Daoy (cell line): ENCODE results near the gene LAS1L. TPM values are rescaled to one million over a fixed set of nuclear protein-coding genes. Genes with fewer than 3 reads are reported as not detected.
"Not testable (repeated sequence)": the region's sequence is repeated elsewhere in the genome, so short reads cannot be mapped to it uniquely, and the experiment has no call there.

Source experiments
- DNase-seq: peaks from one replicate; pipeline ENCODE4 v3.0.0-alpha.2; 2015; ENCODE audit warnings: low read depth
- total RNA-seq: library from RNA; depleted of rRNA; stranded (reverse); fragments of >200 nt; shearing (Covaris generic); gene quantifications from 2 replicates; pipeline ENCODE4 v1.2.3, GENCODE V29; 2014; rRNA removed

The LAS1L gene
- total RNA-seq, 1 experiment from 2014 or later = 39.4 TPM

DNA sequence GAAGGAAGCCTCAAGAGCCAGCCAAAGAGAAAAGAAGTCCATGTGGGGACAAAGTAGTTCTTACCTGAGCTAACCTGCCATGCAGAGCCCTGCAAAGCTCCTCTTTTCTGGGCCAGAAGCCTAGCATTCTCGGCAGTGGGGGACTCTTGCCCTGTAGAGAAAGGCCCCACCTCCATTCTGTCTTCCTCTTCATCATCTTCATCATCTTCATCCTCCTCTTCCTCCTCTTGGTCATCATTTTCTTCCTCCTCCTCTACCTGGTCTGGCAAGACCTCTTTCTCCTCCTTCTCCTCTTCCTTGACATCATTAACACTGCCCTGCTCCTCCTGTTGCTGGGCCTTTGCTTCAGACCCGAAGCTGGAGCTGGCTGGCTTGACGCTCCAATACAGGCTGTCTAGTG, 16.7 kb downstream of the LAS1L start:
- DNase-seq = no peak

DNA sequence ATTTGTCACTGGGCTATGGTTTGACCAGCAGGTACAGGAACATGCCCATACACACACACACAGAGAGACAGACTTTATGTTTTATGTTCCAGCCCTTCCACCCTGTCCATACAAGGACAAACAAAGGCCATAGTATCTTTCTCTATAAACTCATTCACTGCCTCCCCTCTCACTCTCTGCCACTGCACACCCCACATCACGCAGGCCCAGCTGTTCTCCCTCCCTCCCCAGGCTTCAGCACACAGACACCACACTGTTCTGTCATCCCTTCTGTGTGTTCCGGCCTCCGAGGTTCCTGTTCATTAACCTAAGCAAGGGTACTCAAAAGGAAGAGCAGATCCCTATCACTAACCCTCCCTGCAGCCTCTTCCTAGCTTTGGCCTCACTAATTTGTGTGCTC, 17.8 kb downstream of the LAS1L start:
- DNase-seq = no peak

DNA sequence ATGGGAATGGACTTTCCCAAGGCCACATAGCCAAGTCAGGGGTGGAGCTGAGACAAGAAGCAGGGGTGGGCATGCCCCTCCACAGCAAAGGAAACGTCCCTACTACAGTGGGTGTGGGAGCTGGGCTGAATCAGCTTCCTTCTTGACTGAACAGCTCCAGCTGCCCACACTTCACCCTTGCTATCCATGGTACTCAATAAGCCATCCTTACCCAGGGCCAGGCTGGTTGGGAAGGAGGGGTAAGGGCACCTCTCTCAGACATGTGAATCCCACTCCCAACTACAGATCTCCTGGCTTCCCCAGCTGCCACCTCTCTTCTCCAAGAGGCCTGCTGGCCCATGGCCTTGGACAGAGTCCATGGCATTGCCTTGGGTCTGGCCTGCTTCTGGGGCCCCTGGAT, 21.0 kb downstream of the LAS1L start:
- no peak for DNase-seq

DNA sequence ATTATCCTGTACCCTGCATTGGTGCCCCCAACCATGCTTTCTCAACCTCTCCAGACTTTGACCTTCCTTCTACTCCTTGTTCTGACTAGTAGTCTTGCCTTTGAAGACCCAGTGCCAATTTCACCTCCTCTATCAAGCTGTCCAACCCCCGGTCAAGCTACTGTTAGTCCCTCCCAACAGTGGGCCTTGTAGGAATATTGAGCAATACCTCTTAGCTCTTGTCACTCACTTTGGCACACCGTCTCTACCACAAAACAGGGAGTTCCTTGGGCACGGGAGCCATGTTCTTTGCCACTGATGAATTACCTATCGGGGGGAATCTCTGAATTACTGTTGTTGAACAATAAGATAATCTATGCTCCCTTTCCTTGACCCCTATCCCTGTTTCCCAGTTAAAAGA, 25.2 kb downstream of the LAS1L start:
- no peak for DNase-seq

DNA sequence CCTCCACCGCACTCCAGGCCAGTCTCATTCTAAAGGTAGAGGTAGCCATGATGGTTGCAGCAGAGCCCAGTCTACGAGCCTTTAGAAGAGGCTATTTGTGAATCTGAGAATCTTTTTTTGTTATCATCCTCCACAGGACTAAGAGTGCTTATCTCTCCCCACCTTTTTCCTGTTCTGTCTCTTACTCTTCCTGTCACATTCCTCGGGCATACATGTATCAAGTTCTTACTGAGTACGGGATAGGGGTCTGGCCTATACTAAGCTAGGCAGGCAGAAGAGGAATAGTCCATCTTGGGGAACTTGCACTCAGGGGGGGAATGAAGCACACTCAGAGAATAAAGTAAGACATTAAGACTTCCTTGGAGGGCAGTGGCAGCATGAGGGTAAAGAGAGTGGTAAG, 25.7 kb downstream of the LAS1L start:
- DNase-seq = no peak

DNA sequence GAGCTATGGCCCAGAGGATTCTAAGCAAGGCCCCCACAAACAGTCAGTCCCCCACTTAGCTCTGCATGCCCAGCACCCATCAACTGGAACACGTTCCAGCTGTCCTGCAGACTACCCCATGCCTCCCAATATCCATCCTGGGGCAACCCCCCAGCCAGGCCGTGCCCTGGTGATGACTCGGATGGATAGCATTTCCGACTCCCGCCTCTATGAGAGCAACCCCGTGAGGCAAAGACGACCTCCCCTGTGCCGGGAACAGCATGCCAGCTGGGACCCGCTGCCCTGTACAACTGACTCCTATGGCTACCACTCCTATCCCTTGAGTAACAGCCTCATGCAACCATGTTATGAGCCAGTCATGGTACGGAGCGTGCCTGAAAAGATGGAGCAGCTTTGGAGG, 32.0 kb downstream of the LAS1L start:
- peak; percentile 4 for DNase-seq

DNA sequence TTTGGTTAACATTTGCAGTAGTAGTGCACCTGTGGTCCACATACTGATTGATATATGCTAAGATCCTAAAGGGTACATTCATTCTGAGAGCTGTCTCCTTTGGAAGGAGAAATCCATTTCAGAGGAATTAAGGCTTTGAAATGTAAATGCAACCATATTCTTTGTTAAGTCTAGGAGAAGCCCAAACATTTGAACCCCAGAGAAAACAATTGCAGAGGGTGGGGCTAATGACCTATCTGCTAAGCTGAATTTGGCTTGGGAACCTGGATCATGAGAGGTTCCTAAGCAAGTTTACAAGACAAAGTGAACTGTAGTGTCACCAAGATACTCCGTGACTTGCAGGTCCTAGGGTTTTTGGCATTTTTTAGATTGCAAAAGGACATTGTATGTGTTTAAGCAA, 41.2 kb downstream of the LAS1L start:
- DNase-seq = no peak

DNA sequence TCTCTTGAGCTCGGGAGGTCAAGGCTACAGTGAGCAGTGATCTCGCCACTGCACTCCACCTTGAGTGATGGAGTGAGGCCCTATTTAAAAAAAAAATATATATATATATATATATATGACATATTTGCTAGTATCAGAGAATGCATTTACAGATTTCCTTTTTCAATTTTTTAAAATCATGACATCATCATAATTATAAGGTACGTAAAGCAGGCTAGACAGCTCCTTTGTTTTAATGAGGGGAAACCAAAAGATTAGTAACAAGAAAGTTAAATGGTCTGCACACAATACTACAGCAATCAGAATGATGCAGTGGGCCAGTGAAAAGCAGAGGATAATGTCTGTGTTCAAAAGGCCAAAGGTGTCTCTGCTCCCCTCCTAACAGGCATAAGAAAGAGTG, 43.0 kb downstream of the LAS1L start:
- DNase-seq = no peak

DNA sequence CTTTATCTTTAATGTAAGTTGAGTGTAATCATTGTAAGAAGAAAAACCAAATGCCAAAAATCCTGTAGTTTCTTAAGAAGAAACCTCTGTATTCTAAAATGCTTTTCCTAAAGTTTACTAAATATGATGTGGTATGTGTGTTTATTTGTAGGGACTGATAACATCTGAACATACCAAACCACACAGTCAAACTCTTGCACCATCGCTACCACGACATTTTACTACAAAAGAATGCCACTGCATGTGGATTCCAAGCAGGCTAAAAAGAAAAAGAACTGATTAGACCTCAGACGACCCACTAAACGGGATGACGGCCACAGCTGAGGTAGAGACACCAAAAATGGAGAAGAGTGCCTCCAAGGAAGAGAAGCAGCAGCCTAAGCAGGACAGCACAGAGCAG, 46.1 kb downstream of the LAS1L start:
- no peak for DNase-seq

DNA sequence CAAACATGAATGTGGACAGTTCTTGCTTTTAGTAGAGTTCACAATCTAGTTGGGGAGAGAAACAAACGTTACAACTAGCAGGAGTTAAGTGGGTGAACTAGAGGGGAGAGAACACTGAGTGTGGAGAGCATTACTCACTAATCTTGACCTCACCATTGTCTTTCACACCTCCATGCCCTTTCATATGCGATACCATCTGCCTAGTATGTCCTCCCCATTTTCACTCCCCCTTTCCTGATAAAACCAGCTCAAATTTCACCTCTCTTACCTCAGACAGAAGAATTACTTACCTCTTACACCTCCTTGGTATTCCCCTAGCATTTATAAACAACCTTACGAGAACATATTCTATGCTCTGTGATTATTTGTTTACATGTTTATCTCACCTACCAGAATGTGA, 53.6 kb downstream of the LAS1L start:
- no peak for DNase-seq

DNA sequence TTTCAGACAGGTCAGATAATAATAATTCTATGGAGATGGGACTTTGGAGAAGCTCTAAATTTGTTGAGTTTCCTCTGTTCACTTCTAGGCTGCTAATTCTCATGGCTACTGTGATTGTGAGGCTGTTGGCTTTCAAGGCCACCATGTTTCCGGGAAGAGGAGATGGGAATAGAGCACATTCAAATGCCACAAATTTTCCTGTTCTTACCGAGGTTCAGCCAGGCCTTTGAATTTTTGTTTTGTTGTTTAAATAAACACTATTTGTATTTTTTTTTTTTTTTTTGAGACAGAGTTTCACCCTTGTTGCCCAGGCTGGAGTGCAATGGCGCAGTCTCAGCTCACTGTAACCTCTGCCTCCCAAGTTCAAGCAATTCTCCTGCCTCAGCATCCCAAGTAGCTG, 55.5 kb downstream of the LAS1L start:
- DNase-seq = not testable (repeated sequence)

DNA sequence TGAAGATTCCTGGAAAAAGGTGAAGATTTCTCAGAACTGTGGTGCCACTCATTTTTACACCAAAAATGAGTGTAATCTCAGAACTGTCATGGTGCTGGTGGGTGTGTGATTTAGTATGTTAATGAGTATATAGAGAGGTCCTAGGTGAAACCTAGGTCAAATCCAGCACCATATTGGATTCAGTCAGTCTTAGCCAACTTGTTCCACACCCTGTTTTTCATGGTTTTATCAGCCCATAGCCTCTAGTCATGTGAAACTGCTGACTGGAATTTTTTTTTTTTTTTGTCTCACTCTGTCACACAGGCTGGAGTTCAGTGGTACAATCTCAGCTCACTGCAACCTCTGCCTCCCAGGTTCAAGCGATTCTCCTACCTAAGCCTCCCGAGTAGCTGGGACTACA, 58.0 kb downstream of the LAS1L start:
- no peak for DNase-seq

DNA sequence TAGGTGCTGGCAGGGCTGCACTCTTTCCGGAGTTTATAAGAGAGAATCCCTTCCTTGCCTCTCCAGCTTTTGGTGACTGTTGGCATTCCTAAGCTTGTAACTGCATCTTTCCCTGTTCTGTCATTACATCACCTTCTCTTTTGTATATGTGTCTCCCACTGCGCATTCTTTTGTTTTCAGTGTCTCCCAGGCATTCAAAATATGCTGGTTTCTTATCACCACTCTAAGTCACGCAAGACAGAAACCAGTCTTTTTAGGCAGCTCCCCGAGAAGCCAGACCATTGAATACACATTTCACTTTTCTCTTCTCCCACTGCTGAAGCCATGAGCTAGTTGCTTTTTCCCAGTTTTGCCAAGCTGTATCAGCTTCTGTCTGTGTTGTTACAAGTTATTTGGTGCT, 71.0 kb downstream of the LAS1L start:
- DNase-seq = no peak

Other genes with a start within 250 kb of the LAS1L start
- 300 and 316 TPM in 2 replicates for gene MSN, start 132.9 kb upstream of the LAS1L start, total RNA-seq